Measurements from ENCODE around the gene DEFB132.
"Not testable (repeated sequence)": the region's sequence is repeated elsewhere in the genome, so short reads cannot be mapped to it uniquely, and the experiment has no call there.

The DEFB132 gene, protein sequence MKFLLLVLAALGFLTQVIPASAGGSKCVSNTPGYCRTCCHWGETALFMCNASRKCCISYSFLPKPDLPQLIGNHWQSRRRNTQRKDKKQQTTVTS
- 0 reads per million in 2 experiments for total RNA-seq

- DNase-seq (ENCODE audit: low read depth): no peak
Measured at GRCh38 chr20:257419-257818, at the start of gene DEFB132. Gene DEFB132, plus strand, starts transcription at chr20:257724. Its CDS starts 55 bp downstream, at chr20:257779.

DNA sequence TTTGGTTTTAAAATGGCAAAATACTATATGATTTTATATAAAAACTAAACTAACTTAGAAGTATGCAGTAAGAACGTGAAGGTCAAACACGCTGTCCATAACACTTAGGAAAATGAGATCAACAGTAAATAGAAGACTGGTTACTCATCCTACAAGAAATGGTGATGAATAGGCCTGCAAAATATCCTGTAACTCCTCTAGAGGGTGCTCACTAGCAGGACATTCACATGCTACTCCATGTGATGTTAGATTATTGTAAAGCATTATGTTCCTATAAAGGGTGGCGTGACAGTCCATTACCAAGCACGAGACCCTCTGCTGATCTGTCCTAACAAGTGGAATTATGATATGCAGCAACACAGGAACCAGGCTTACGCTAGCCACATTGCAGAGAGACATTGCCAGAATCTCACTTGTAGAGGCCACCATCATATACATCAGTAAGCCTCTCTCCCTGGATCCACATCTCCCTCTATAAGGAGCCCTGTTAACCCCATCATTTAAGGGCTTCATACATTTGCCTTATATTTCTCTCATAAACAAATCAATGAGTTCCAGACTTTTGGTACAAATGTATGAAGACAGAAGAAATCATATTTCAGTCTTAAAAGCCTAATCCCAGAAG is 48.5 kb upstream of the DEFB132 start:
- no peak for DNase-seq (ENCODE audit: low read depth)

GRCh38 chr20:210809-211502 is 46.6 kb upstream of the DEFB132 start:
- DNase-seq (ENCODE audit: low read depth): no peak

- no peak for DNase-seq (ENCODE audit: low read depth)
Measured at GRCh38 chr20:214383-214782, 43.1 kb upstream of the DEFB132 start.

GRCh38 chr20:215796-216195 is 41.7 kb upstream of the DEFB132 start:
- no peak for DNase-seq (ENCODE audit: low read depth)

DNA sequence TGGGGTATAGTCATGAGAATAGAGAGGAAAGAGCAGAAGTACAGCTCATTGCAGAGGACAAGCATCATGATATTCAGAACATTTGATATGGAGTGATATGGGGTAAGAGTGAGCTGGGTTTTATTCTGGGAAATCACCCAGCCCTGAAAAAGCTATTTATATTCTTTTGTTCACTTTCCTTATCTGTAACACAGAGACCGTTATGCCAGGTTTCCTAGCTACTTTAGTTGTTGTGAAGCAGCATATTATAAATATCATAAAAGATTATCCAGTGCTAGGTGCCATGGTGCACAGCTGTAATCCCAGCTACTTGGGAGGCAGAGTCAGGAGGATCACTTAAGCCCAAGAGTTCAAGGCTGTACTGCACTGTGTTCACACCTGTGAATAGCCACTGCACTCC is 40.3 kb upstream of the DEFB132 start:
- no peak for DNase-seq (ENCODE audit: low read depth)

GRCh38 chr20:219290-220115 is 38.0 kb upstream of the DEFB132 start:
- DNase-seq (ENCODE audit: low read depth): no peak

- DNase-seq (ENCODE audit: low read depth): no peak
Measured at GRCh38 chr20:221258-221830, 36.2 kb upstream of the DEFB132 start.

GRCh38 chr20:225879-226278 is 31.6 kb upstream of the DEFB132 start:
- not testable (repeated sequence) for DNase-seq (ENCODE audit: low read depth)

GRCh38 chr20:226958-227357 is 30.6 kb upstream of the DEFB132 start, which contains the start of gene DEFB129:
Gene DEFB129, plus strand, starts transcription at chr20:227258. Its CDS starts 31 bp downstream, at chr20:227289.
- no peak for DNase-seq (ENCODE audit: low read depth)

DNA sequence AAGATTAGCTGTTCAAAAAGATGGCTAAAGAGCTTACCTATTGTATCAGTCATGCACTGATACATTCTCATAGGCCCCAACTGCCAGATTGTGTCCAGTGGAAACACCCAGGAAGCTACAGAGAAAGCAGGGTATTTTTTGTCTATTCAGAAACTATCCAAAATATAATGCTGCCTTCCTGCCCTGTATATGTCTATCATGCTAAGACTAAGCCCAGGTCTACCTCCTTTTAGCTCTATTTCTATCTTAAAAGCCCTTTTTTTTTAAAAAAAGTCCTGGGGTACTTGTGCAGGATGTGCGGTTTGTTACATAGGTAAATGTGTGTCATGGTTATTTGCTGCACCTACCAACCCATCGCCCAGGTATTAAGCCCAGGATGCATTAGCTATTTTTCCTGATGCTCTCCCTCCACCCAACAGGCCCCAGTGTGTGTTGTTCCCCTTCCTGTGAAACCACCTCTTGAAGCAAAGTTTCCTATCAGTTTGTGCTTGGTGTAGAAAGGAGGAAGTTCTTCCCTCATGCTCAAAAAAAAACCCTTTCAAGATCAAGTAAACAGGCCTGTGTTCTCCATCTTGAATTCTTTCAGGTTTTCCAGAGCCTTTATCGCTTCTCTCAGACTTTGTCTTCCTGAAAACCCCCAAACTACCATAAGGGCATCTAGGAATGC is 30.0 kb upstream of the DEFB132 start:
- no peak for DNase-seq (ENCODE audit: low read depth)

- DNase-seq (ENCODE audit: low read depth): no peak
Measured at GRCh38 chr20:235891-236290, 21.6 kb upstream of the DEFB132 start.

GRCh38 chr20:237489-237888 is 20.0 kb upstream of the DEFB132 start:
- DNase-seq (ENCODE audit: low read depth): no peak

GRCh38 chr20:237929-238328 is 19.6 kb upstream of the DEFB132 start:
- DNase-seq (ENCODE audit: low read depth): no peak

GRCh38 chr20:242905-243304 is 14.6 kb upstream of the DEFB132 start:
- DNase-seq (ENCODE audit: low read depth): no peak

DNA sequence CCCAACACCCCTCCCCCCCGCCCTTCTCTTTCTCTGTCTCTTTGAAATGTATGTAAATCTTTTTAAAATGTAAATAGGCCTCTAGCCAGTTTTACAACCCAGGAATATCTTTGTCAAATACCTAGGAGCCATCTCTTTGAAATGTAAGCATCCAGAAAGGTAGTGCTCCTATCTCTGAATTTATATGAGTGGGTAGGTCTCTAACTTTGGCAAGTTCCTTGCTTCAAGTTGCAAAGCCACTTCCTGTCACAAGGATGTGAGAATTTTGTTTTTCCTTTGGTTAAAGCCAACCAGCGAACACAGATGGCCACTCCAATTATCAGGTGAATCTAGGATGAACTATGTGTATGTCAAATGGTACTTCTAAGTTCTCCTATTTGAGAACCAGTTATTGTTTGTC is 6.2 kb upstream of the DEFB132 start:
- no peak for DNase-seq (ENCODE audit: low read depth)

DNA sequence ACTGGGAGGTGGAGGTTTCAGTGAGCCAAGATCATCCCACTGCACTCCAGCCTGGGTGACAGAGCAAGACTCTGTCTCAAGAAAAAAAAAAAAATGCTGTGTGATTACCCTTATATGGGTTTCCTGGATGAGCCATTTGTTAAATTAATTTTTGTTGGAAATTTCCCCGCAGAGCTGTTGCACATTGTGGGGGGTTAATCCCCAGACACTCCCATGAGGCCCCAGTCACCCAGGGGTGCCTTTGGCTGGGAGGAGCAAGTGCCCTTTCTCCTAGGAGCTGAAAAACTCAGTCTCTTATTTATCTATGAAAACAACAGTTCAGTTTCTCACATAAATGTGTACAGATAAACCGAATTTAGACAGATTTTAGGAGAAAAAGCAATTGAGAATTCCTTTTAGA is 4.7 kb upstream of the DEFB132 start:
- no peak for DNase-seq (ENCODE audit: low read depth)

DNA sequence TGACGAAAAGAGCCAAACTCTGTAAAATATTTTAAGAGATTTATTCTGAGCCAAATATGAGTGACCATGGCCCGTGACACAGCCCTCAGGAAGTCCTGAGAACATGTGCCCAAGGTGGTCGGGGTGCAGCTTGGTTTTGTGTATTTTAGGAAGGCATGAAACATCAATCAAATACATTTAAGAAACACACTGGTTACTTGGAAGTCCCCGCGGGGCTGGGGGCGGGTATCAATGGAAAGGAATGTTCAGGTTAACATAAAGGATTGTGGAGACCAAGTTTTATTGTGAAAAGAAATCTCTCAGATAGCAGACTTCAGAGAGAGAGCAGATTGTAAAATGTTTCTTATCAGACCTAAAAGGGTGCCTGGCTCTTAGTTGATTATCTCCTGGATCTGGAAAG is 4.1 kb upstream of the DEFB132 start:
- DNase-seq (ENCODE audit: low read depth): not testable (repeated sequence)

DNA sequence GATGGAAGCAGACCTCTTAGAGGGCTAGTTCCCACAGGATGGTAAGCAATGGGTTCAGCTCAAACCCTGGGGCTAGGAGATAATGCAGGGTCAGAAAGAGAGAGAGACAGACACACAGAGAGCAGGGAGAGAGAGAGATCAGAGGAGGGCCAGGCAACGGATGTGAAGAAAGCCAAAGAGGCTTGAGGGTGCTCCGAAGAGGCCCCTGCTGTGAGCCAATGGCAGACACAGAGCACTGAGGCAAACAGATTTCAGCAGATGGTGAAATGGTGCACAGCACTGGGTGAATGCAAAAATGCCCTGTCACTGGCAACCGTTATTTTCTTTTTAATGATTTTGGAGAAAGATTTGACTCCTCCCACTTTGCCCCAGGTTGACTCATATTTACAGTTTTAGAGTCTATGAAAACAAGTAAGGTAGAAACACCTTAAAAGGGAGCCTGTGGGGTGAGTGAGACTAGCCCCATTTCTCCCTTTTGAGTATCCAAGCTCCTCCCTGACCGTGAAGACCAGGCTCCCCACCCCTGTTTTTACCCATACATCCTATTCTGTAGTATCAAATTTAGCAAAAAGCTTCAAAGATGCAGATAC is 840 bp downstream of the DEFB132 start:
- no peak for DNase-seq (ENCODE audit: low read depth)

DNA sequence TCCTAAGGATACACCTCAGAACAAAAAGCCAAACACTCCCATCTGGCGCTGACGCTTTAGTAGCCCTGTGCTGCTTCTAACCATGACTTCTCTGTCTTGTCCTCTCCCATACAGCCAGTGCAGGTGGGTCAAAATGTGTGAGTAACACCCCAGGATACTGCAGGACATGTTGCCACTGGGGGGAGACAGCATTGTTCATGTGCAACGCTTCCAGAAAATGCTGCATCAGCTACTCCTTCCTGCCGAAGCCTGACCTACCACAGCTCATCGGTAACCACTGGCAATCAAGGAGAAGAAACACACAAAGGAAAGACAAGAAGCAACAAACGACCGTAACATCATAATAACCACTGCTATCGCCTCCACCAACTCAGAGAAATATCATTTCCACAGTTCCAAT is 1.4 kb downstream of the DEFB132 start:
- DNase-seq (ENCODE audit: low read depth): no peak

DNA sequence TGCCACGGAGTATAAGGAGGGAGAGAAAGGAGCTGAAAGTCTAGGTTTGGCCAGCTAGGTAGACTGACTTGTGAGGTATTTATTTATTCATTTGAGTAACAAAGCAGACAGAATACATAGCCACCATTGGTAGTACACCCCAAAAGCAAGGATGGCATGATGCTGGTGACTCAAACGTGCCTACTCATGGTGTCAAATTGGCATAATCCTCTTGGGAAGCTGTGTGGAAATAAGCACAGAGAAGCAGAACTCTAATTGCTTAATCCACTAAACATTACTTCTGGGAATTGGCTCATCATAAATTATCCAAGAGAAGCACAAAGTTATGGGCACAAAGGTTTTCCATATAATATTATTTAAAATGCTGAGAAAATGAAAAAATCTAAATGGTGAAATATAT is 2.5 kb downstream of the DEFB132 start:
- DNase-seq (ENCODE audit: low read depth): no peak

Measured in T follicular helper cell (primary cell).